Kidney (tissue), 14 donors: ENCODE data around the gene FN1. TPM values are rescaled to one million over a fixed set of nuclear protein-coding genes. Genes with fewer than 3 reads are reported as not detected.

Source experiments
- DNase-seq, 5 donors: peaks; one replicate each; pipeline ENCODE4 v3.0.0-alpha.2; 2013 to 2020
- FAIRE-seq: peaks from 2 replicates; lab custom pipeline; 2012; peaks lifted over from hg19 to GRCh38; lab: Jason Lieb, UNC
- H3K27ac ChIP-seq, 2 donors: one replicate each; pipeline ENCODE4 v1.7.0; 2013; ENCODE audit warnings: low read depth in 2 of 2, low read length in 2 of 2, inconsistent platforms in 1 of 2
- H3K27me3 ChIP-seq: one replicate; pipeline ENCODE4 v1.7.1; 2013; ENCODE audit warnings: low read length, inconsistent platforms; ENCODE audit not compliant: control insufficient read depth, insufficient read depth
- H3K36me3 ChIP-seq, 3 donors: one replicate each; pipeline versions ENCODE4 v1.7.0 to v1.7.1; 2013; ENCODE audit warnings: low read length in 3 of 3, control low read depth in 1 of 3, inconsistent platforms in 1 of 3; ENCODE audit not compliant: insufficient read depth in 3 of 3, control insufficient read depth in 2 of 3
- H3K4me1 ChIP-seq, 3 donors: one replicate each; pipeline versions ENCODE4 v1.7.0 to v1.7.1; 2013; ENCODE audit warnings: low read length in 3 of 3, inconsistent platforms in 1 of 3, low read depth in 1 of 3; ENCODE audit not compliant: control insufficient read depth in 2 of 3, insufficient read depth in 2 of 3
- H3K4me3 ChIP-seq, 3 donors: one replicate each; pipeline versions ENCODE4 v1.7.0 to v1.8.1; 2013; ENCODE audit warnings: low read length in 3 of 3, control low read depth in 1 of 3, inconsistent platforms in 1 of 3
- H3K9ac ChIP-seq, 3 donors: one replicate each; pipeline versions ENCODE4 v1.7.0 to v1.7.1; 2013; ENCODE audit warnings: low read length in 3 of 3, control low read depth in 1 of 3, inconsistent platforms in 1 of 3
- H3K9me3 ChIP-seq, 3 donors: one replicate each; pipeline versions ENCODE4 v1.7.0 to v1.7.1; 2013; ENCODE audit warnings: low read length in 3 of 3, control low read depth in 1 of 3, inconsistent platforms in 1 of 3; ENCODE audit not compliant: control insufficient read depth in 2 of 3, insufficient read depth in 1 of 3
- CTCF ChIP-seq: IDR thresholded peaks from 3 replicates; pipeline ENCODE4 v1.5.1; 2012; ENCODE audit warnings: mild to moderate bottlenecking, moderate library complexity, borderline replicate concordance; ENCODE audit not compliant: insufficient read depth; ENCODE audit errors: extremely low read depth
- intact Hi-C: fragments of 100-400 bp; cut with DNase I; formaldehyde crosslinking; loops from one replicate; pipeline ENCODE4 v1.11.1; 2022
- polyA plus RNA-seq: library from polyadenylated mRNA; stranded (reverse); fragments of 350-450 nt; fragmentation: Illumina TruSeq; extraction: RNeasy Lipid Tissue Mini Kit (QIAGEN cat#74804); gene quantifications from one replicate; pipeline ENCODE4 v1.2.3, GENCODE V29; 2014; ENCODE audit warnings: low read depth, low replicate concordance; ENCODE audit not compliant: insufficient read depth
- total RNA-seq: library from RNA; stranded (reverse); fragmentation: NEBNext Ultra II Directional; extraction: Animal tissue kit (Norgen Biotek cat#: 25700); gene quantifications from one replicate; pipeline ENCODE4 v1.2.1, GENCODE V29; 2021
- donor health status: control.
- donor health status: control.
- donor health status: control.
- donor health status: control.
- donor health status: control.
- donor health status: DM: yes; HTN: yes; CAD: no.
- donor health status: Normal renal cell carcinoma (clear cell type).

FN1 gene
- total and polyA plus RNA-seq, 2 donors from 2014 or later = 92.1 to 289 TPM

- intact Hi-C loops = no loop called here
- Histone ChIP-seq H3K27me3 (no peaks in the 10 kb centered on the region), H3K4me3 (no peak overlapping the region), H3K36me3 (peaks cover 0 to 3% (median 3%) of the 10 kb centered on the region in 3 donors), H3K9ac (no peak overlapping the region), H3K4me1 (no peaks in the 10 kb centered on the region), H3K9me3 (no peaks in the 10 kb centered on the region), H3K27ac (no peak overlapping the region)
- DNase-seq = no peak
- TF ChIP-seq CTCF = no peak
- FAIRE-seq = no peak
Observed at GRCh38 chr2:215380699-215381098, 55.2 kb downstream of the FN1 start.

- no peak overlapping the region for H3K27ac ChIP-seq
- peaks cover 3 to 6% (median 3%) of the 10 kb centered on the region in 3 donors for H3K36me3 ChIP-seq
- H3K9ac ChIP-seq = no peak overlapping the region
- H3K4me3 ChIP-seq = no peak overlapping the region
- no peaks in the 10 kb centered on the region for H3K9me3 ChIP-seq
- no peak for TF ChIP-seq CTCF
- intact Hi-C loops = no loop called here
- H3K27me3 ChIP-seq = no peaks in the 10 kb centered on the region
- FAIRE-seq (no peak), DNase-seq (no peak)
- no peaks in the 10 kb centered on the region for H3K4me1 ChIP-seq
Observed at GRCh38 chr2:215379948-215380347, 55.9 kb downstream of the FN1 start.

GRCh38 chr2:215379039-215379438, 56.8 kb downstream of the FN1 start:
- FAIRE-seq (no peak), DNase-seq (no peak)
- Histone ChIP-seq H3K27ac (no peak overlapping the region), H3K9ac (no peak overlapping the region), H3K9me3 (no peaks in the 10 kb centered on the region), H3K4me3 (no peak overlapping the region), H3K36me3 (peaks cover 3 to 11% (median 3%) of the 10 kb centered on the region in 3 donors), H3K27me3 (no peaks in the 10 kb centered on the region), H3K4me1 (no peaks in the 10 kb centered on the region)
- intact Hi-C loops = no loop called here
- no peak for TF ChIP-seq CTCF

- Histone ChIP-seq H3K4me3 (no peak overlapping the region), H3K9ac (no peak overlapping the region), H3K4me1 (no peaks in the 10 kb centered on the region), H3K27me3 (no peaks in the 10 kb centered on the region), H3K36me3 (peaks cover 3 to 14% (median 3%) of the 10 kb centered on the region in 3 donors), H3K27ac (no peak overlapping the region), H3K9me3 (no peaks in the 10 kb centered on the region)
- intact Hi-C loops = no loop called here
- TF ChIP-seq CTCF = no peak
- no peak for FAIRE-seq
- DNase-seq = no peak
Observed at GRCh38 chr2:215378045-215378444, 57.8 kb downstream of the FN1 start.
